GM13976 (cell line): ENCODE results near the gene LRTM1.

Experiments used
- DNase-seq: peaks from one replicate; pipeline ENCODE4 v3.0.0; 2012; ENCODE audit warnings: low spot score
- CTCF ChIP-seq: IDR thresholded peaks from 2 replicates; pipeline ENCODE4 v1.5.1; 2012; ENCODE audit warnings: borderline replicate concordance, mild to moderate bottlenecking; ENCODE audit not compliant: insufficient read depth; ENCODE audit errors: extremely low read depth, missing control alignments, control extremely low read depth
- in situ Hi-C: fragments of 300-500 bp; cut with MboI; formaldehyde crosslinking; loops from one replicate; pipeline ENCODE4 v1.12.0; 2022; ENCODE audit warnings: low sequenced_read_pairs, mixed read lengths, inconsistent platforms; ENCODE audit not compliant: unreplicated experiment

The LRTM1 gene

GRCh38 chr3:54877730-54878129 lies 50.1 kb downstream of the LRTM1 start:
- TF ChIP-seq CTCF, result no peak
- in situ Hi-C loops, result no loop called here
- DNase-seq, result no peak

GRCh38 chr3:54876694-54877093 lies 51.2 kb downstream of the LRTM1 start:
- in situ Hi-C loops, result no loop called here
- no peak for TF ChIP-seq CTCF

GRCh38 chr3:54875596-54876268 lies 52.1 kb downstream of the LRTM1 start:
- in situ Hi-C loops, result no loop called here
- no peak for TF ChIP-seq CTCF
- no peak for DNase-seq

More at GRCh38 chr3:54876694-54877093, 51.2 kb downstream of the LRTM1 start:
- no peak for DNase-seq

GRCh38 chr3:54874816-54875556 lies 52.9 kb downstream of the LRTM1 start:
- no peak for DNase-seq
- in situ Hi-C loops, result loop anchor here (25.0 kb wide), 1 partner anchor 1387 kb away; no protein-coding TSS in a partner anchor
- TF ChIP-seq CTCF, result no peak

- DNase-seq, result no peak
- no peak for TF ChIP-seq CTCF
- in situ Hi-C loops, result loop anchor here (25.0 kb wide), 1 partner anchor 1389 kb away; no protein-coding TSS in a partner anchor
Observed at GRCh38 chr3:54873059-54874010, 54.5 kb downstream of the LRTM1 start.

GRCh38 chr3:54871867-54872266 lies 56.0 kb downstream of the LRTM1 start:
- DNase-seq, result no peak
- in situ Hi-C loops, result loop anchor here (25.0 kb wide), 1 partner anchor 1390 kb away; no protein-coding TSS in a partner anchor
- no peak for TF ChIP-seq CTCF
